Hematopoietic multipotent progenitor cell (in vitro differentiated cells): ENCODE results near the gene FAM114A1. TPM values are rescaled to one million over a fixed set of nuclear protein-coding genes. Genes with fewer than 3 reads are reported as not detected.
"Not testable (repeated sequence)": the region's sequence is repeated elsewhere in the genome, so short reads cannot be mapped to it uniquely, and the experiment has no call there.

Experiments used
- DNase-seq, 3 donors: peaks; one replicate each; pipeline ENCODE4 v3.0.0-alpha.2; 2011 to 2015; ENCODE audit warnings: low read depth in 2 of 3, low spot score in 2 of 3
- total RNA-seq: library from RNA; depleted of rRNA; stranded (reverse); fragments of >200 nt; gene quantifications from one replicate; pipeline ENCODE4 v1.2.3, GENCODE V29; 2012

The FAM114A1 gene
- total RNA-seq, 1 donor = 3.8 TPM

- DNase-seq = peak in 1 of 3 donors; percentile 74
Measured at GRCh38 chr4:38958453-38959190, 91.0 kb downstream of the FAM114A1 start.

- DNase-seq = not testable (repeated sequence)
Measured at GRCh38 chr4:38959248-38959647, 91.6 kb downstream of the FAM114A1 start.

- DNase-seq = no peak
Measured at GRCh38 chr4:38964942-38965775, 97.6 kb downstream of the FAM114A1 start.

GRCh38 chr4:38965866-38966265 is 98.3 kb downstream of the FAM114A1 start:
- DNase-seq = no peak

- DNase-seq = no peak
Measured at GRCh38 chr4:38967260-38968095, 99.9 kb downstream of the FAM114A1 start.

- no peak for DNase-seq
Measured at GRCh38 chr4:38968668-38969067, 101.1 kb downstream of the FAM114A1 start.

- no peak for DNase-seq
Measured at GRCh38 chr4:38976308-38976707, 108.7 kb downstream of the FAM114A1 start.

GRCh38 chr4:38979081-38979480 is 111.5 kb downstream of the FAM114A1 start:
- DNase-seq = no peak

- no peak for DNase-seq
Measured at GRCh38 chr4:38979511-38980230, 112.1 kb downstream of the FAM114A1 start.

GRCh38 chr4:38980903-38981676 is 113.5 kb downstream of the FAM114A1 start:
- peak in 1 of 3 donors; percentile 10 for DNase-seq

- DNase-seq = no peak
Measured at GRCh38 chr4:38982361-38983095, 114.9 kb downstream of the FAM114A1 start.

GRCh38 chr4:38983291-38983690 is 115.7 kb downstream of the FAM114A1 start:
- no peak for DNase-seq

GRCh38 chr4:38983787-38984598 is 116.4 kb downstream of the FAM114A1 start:
- DNase-seq = no peak

- DNase-seq = peak in 2 of 3 donors; percentile 14 to 15
Measured at GRCh38 chr4:38985410-38986100, 117.9 kb downstream of the FAM114A1 start.

GRCh38 chr4:38987491-38987890 is 119.9 kb downstream of the FAM114A1 start:
- DNase-seq = no peak

GRCh38 chr4:38988353-38988752 is 120.7 kb downstream of the FAM114A1 start:
- not testable (repeated sequence) for DNase-seq

GRCh38 chr4:38989487-38989886 is 121.9 kb downstream of the FAM114A1 start:
- DNase-seq = no peak
